Mucosa of rectum (tissue), 2 donors: ENCODE results near the gene INTS11.
A peak's percentile ranks its signal among the peaks of the same experiment; 100 is the strongest.

Source experiments
- H3K27ac ChIP-seq, 2 donors: one replicate each; pipeline ENCODE4 v1.7.0; 2013; ENCODE audit warnings: inconsistent platforms in 2 of 2, low read depth in 2 of 2, low read length in 2 of 2
- H3K27me3 ChIP-seq, 2 donors: one replicate each; pipeline ENCODE4 v1.7.0; 2013; ENCODE audit warnings: low read length in 2 of 2; ENCODE audit not compliant: control insufficient read depth in 2 of 2, insufficient read depth in 2 of 2
- H3K36me3 ChIP-seq, 2 donors: one replicate each; pipeline ENCODE4 v1.7.0; 2013; ENCODE audit warnings: low read length in 2 of 2; ENCODE audit not compliant: control insufficient read depth in 2 of 2, insufficient read depth in 2 of 2
- H3K4me1 ChIP-seq, 2 donors: one replicate each; pipeline ENCODE4 v1.7.0; 2013; ENCODE audit warnings: low read length in 2 of 2, mild to moderate bottlenecking in 1 of 2; ENCODE audit not compliant: control insufficient read depth in 2 of 2, insufficient read depth in 2 of 2
- H3K4me3 ChIP-seq, 2 donors: one replicate each; pipeline ENCODE4 v1.7.0; 2013; ENCODE audit warnings: low read length in 2 of 2
- H3K9ac ChIP-seq, 2 donors: one replicate each; pipeline ENCODE4 v1.7.0; 2013; ENCODE audit warnings: low read length in 2 of 2, low read depth in 1 of 2, mild to moderate bottlenecking in 1 of 2
- H3K9me3 ChIP-seq, 2 donors: one replicate each; pipeline ENCODE4 v1.7.0; 2013; ENCODE audit warnings: low read length in 2 of 2; ENCODE audit not compliant: control insufficient read depth in 2 of 2
- donor health status: healthy.
- donor health status: Normal muscosa, but diverticular disease.

The INTS11 gene

DNA sequence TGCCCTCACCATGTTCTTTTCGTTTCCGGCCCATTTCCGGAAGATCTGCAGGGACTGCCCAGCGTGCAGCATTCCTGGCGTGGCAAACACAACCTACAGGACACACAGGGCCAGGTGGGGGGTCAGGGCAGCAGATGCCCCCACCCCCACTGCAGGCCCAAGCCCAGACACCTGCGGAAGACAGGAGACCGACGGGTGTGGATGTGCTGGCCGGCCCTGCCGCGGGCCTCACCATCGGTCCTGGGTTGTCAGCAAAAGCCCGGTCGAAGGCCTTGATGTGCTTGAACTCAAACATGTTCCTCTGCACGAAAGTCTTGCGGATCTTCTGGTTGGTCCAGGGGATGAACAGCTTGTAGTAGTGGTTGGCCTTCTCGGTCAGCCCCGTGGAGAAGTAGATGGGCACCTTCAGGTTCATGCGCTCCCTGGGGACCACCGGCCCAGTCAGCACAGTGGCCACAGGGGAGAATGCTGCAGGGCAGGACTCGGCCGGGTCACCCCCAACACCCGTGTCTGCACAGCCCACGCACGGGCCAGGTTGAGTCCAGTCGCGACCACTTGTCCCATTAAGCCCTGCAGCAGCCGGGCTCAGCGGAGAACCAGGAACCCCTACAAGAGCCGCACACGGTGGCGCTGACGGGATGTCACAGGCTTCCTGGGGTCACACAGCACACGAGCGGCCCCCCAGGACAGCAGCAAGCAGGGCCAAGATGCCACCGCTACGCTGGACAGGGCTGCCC lies 10.8 kb downstream of the INTS11 start:
- Histone ChIP-seq H3K4me1 (peaks cover 6 to 15% of the 10 kb centered on the region in 2 donors), H3K27ac (no peak overlapping the region), H3K36me3 (peaks cover 36 to 47% of the 10 kb centered on the region in 2 donors), H3K9ac (no peak overlapping the region), H3K9me3 (no peaks in the 10 kb centered on the region), H3K27me3 (no peaks in the 10 kb centered on the region), H3K4me3 (no peak overlapping the region)

DNA sequence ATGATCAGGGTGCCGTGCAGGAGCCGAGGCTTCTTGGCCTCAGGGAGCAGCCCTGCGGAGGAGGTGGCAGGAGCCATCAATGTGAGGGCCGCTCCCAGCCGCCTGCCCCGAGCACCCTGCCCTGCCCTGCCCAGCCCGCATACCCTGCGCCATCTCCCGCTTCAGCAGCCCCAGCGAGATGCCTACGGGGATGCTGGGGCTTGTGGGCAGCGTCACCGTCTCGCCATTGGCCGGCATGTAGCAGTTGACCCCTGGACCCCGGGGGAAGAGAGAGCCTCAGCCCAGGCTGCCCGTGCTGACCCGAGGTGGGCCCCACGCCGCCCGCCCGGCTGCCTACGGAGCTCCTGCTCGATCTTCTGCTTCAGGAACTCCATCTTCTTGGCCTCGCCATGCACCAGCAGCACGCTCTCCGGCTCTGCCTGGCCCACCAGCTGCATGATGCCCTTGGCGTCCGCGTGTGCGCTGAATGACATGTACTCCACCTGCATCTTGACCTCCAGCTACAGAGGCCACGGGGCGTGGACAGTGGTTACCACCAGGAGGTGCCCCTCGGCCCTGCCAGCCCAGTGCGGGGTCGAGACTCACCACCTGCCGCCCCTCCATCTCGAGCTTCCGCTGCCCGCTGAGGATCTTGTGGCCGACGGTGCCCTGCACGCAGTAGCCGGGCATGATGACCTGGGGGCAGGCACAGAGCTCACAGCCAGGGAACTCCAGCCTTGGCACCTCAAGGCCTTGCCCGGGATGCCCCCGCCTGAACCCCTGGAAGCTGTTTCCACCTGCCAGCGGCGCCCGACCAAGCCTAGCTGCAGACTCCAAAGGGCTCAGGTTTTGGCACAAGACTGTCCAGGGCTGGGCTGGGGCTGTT lies 11.8 kb downstream of the INTS11 start:
- Histone ChIP-seq H3K27ac (no peak overlapping the region), H3K27me3 (no peaks in the 10 kb centered on the region), H3K9ac (no peak overlapping the region), H3K9me3 (no peaks in the 10 kb centered on the region), H3K4me1 (peaks cover 6 to 10% of the 10 kb centered on the region in 2 donors), H3K4me3 (no peak overlapping the region), H3K36me3 (peaks cover 36 to 47% of the 10 kb centered on the region in 2 donors)

DNA sequence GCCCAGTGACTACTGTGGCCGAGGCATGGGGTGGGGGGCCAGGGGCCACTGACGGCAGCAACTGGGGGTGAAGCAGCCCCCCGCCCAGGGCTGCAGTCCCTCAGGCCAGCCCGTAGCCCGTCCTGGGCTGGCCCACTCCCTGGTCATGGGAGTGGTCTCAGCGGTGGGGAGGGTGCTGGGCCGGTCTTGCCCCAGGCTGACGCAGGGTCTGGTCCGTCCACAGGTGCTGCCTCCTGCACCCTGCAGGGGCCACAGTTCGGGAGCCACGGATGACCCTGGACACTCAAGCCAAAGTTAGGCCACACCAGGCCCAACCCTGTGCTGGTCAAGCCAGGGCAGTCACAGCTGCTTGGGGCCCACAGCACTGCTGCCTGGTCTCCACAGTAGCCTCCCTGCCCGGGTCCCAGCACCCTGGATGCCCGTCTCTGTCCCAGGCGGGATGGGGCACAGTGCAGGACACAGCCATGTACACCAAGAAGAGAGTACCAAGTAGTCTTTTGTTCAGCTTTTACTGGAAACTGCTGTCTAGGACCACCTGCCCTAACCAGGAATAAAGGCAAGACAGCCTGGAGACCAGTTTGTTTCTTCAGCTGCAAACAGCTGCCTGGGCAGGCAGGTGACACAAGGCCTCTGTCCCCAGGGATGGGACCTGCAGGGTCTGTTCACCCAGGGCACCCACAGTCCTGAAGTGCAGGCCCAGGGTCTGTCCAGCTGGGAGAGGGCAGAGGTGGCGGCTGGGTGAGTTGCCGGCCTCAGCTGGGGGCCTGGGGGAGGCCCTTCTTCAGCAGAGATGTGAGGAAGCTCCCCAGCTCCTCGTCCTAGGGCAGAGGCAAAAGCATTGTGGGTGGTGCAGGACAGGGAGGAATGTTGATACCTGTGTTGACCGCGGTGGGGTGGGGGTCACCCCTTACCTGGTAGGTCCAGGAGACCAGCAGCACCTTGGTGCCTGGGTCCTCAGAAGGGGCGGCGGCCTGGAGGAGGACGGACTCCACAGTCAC lies 13.1 kb downstream of the INTS11 start:
- Histone ChIP-seq H3K4me1 (peaks cover 15 to 19% of the 10 kb centered on the region in 2 donors), H3K27ac (no peak overlapping the region), H3K9ac (no peak overlapping the region), H3K9me3 (no peaks in the 10 kb centered on the region), H3K27me3 (no peaks in the 10 kb centered on the region), H3K36me3 (peaks cover 36 to 42% of the 10 kb centered on the region in 2 donors), H3K4me3 (no peak overlapping the region)

DNA sequence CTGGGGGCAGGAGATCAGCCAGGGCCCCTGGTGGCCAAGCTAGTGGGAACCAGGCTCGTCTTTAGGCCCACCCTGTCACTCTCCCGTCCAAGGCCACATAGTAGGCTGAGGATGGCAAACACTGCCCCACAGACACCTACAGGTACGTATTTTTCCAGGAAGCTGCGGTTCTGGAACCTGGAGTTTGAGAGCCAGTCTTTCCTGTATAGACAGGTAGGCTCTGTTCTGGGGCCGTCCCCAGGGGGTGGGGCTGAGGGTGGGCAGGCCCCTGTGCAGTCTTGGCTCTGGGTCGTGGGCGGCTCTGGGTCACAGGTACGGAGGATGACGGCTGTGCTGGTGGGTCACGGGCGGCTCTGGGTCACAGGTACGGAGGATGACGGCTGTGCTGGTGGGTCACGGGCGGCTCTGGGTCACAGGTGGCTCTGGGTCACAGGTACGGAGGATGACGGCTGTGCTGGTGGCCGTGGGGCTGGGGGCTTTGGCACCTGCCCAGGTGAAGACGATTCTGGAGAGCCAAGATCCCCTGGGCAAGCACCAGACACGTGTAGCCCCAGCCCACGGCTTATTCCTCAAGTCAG lies 13.9 kb downstream of the INTS11 start:
- H3K4me3 ChIP-seq: no peak overlapping the region
- H3K27ac ChIP-seq: no peak overlapping the region
- peaks cover 36 to 42% of the 10 kb centered on the region in 2 donors for H3K36me3 ChIP-seq
- peaks cover 23 to 27% of the 10 kb centered on the region in 2 donors for H3K4me1 ChIP-seq
- no peaks in the 10 kb centered on the region for H3K27me3 ChIP-seq
- no peak overlapping the region for H3K9ac ChIP-seq
- H3K9me3 ChIP-seq: no peaks in the 10 kb centered on the region

DNA sequence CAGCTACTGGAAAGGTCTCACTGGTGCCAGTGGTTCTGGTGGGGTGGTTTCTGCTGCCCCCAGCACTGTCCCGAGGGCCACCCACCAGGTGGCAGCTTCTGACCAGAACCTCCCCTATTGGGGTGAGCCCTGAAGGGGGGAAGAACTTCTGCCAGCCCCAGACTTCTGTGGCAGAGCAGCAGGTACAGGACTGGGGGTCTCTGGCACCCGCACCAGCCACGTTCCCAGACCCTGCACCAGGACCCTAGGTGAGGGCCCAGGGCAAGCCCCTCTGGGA lies 14.4 kb downstream of the INTS11 start:
- Histone ChIP-seq H3K9ac (no peak overlapping the region), H3K36me3 (peaks cover 35 to 41% of the 10 kb centered on the region in 2 donors), H3K27ac (peak overlapping the region in 1 of 2 donors; percentile 16), H3K9me3 (no peaks in the 10 kb centered on the region), H3K4me3 (no peak overlapping the region), H3K27me3 (no peaks in the 10 kb centered on the region), H3K4me1 (peaks cover 28 to 32% of the 10 kb centered on the region in 2 donors)

DNA sequence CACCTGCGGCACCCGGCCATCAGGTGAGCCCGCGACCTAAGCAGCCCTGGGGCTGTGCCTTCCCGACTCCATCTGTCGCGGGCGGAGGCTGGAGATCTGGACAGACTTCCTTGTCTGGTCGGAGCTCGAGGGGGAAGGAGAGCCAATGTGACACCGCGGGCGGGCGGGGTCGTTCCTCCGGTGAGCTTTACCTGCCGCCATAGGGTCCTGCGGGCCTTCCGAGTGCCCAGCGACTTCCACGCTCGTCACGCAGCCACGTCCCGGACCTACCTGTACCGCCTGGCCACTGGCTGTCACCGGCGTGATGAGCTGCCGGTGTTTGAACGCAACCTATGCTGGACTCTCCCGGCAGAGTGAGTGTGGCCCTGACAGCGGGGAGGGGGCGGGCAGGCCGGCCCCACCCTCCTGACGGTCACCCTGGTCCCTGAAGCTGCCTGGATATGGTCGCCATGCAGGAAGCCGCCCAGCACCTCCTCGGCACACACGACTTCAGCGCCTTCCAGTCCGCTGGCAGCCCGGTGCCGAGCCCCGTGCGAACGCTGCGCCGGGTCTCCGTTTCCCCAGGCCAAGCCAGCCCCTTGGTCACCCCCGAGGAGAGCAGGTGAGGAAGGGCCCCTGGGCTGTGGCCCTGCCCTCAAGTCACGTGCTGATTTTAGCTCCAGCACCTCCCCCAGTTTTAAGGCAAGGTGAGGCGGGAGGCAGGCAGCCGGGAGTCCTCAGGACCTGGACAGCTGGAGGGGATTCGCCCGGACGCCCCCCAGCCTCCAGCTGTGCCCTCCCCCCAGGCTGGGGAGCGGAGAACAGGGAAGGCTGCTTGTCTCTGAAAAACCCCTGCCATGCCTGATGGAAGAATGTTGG lies 15.0 kb downstream of the INTS11 start:
- H3K27me3 ChIP-seq: no peaks in the 10 kb centered on the region
- H3K36me3 ChIP-seq: peaks cover 29 to 35% of the 10 kb centered on the region in 2 donors
- H3K4me3 ChIP-seq: peak overlapping the region; percentile 68 to 80
- no peaks in the 10 kb centered on the region for H3K9me3 ChIP-seq
- H3K27ac ChIP-seq: peak overlapping the region; percentile 93 to 96
- peak overlapping the region; percentile 63 to 79 for H3K9ac ChIP-seq
- peaks cover 33 to 38% of the 10 kb centered on the region in 2 donors for H3K4me1 ChIP-seq

DNA sequence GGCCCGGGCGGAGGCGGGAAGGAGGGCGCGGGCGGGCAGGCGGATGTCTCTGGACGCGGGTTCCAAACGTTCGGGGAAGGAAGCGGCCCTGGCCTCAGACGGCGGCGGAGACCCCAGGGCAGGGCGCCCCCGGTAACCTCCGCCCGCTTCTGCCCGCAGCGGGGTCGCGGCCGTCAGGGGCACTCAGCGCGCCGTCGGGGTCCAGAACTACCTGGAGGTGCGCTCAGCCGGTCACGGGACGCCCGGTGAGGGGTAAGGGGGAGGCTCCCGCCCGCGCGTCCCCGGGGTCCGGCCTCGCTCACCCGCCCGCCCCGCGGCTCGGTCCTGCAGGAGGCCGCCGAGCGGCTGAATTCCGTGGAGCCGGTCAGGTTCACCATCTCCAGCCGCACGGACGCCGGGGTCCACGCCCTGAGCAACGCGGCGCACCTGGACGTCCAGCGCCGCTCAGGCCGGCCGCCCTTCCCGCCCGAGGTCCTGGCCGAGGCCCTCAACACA lies 15.7 kb downstream of the INTS11 start:
- peak overlapping the region; percentile 68 to 80 for H3K4me3 ChIP-seq
- peak overlapping the region; percentile 93 to 96 for H3K27ac ChIP-seq
- peak overlapping the region; percentile 63 to 79 for H3K9ac ChIP-seq
- no peaks in the 10 kb centered on the region for H3K27me3 ChIP-seq
- no peaks in the 10 kb centered on the region for H3K9me3 ChIP-seq
- H3K36me3 ChIP-seq: peaks cover 22 to 28% of the 10 kb centered on the region in 2 donors
- H3K4me1 ChIP-seq: peaks cover 33 to 39% of the 10 kb centered on the region in 2 donors

DNA sequence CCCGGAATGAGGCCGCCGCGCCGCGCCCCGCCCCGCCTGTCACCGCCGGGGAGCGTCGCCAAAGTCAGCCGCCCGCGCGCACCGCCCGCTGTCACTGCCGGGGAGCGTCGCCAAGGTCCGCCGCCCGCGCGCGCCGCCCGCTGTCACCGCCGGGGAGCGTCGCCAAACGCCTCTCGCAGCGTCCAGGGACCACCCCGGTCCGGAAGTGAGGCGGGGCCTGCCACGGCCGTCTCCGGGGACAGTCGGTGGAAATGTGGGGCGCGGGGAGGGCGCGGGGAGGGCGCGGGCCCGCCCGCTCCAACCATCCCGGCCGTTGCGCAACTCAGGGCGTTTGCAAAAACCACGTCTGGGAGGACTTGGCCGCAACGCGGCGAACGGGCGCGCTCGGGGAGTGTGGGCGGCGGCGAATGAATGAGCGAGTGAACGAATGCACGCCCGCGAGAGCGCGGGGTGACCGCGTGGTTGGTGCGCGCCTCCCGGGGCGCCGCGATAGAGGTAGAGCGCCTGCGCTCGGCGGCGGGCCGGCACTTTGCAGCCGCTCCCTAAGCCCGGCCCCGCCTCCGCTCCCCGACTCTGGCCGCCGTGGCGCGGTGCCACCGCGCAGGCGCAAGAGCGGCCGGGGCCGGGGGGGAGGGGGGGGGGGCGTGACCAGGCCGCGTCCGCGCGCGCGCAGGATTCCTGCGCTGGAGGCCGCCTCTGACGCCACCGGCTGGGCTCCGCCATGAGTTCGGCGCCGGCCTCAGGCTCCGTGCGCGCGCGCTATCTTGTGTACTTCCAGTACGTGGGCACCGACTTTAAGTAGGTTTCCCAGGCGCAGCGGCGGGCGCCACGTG lies 16.3 kb downstream of the INTS11 start, which contains the start of the genes ACAP3 and PUSL1:
Gene ACAP3 (minus strand): TSS at position 8 of the 833 bp plus-strand sequence. CDS start 115 bp downstream, outside the sequence.
Gene PUSL1 (plus strand): TSS at position 675 of the 833 bp plus-strand sequence. CDS start 47 bp downstream, at position 722.
- Histone ChIP-seq H3K27ac (peak within 1 kb of the TSS; percentile 93 to 96), H3K36me3 (peaks cover 16 to 22% of the 10 kb centered on the region in 2 donors), H3K9ac (peak within 1 kb of the TSS; percentile 65 to 79), H3K9me3 (no peaks in the 10 kb centered on the region), H3K4me3 (peak within 1 kb of the TSS; percentile 70 to 80), H3K27me3 (no peaks in the 10 kb centered on the region), H3K4me1 (peaks cover 33 to 39% of the 10 kb centered on the region in 2 donors)
